ENCODE data around the gene SNRNP27. TPM values are rescaled to one million over a fixed set of nuclear protein-coding genes. Genes with fewer than 3 reads are reported as not detected.

SNRNP27 gene
- total RNA-seq, 2 experiments from 2014 or later: 54.3 to 57.9 TPM

GRCh38 chr2:69937968-69938367 is 44.2 kb downstream of the SNRNP27 start:
- TF ChIP-seq, protein P1, sequence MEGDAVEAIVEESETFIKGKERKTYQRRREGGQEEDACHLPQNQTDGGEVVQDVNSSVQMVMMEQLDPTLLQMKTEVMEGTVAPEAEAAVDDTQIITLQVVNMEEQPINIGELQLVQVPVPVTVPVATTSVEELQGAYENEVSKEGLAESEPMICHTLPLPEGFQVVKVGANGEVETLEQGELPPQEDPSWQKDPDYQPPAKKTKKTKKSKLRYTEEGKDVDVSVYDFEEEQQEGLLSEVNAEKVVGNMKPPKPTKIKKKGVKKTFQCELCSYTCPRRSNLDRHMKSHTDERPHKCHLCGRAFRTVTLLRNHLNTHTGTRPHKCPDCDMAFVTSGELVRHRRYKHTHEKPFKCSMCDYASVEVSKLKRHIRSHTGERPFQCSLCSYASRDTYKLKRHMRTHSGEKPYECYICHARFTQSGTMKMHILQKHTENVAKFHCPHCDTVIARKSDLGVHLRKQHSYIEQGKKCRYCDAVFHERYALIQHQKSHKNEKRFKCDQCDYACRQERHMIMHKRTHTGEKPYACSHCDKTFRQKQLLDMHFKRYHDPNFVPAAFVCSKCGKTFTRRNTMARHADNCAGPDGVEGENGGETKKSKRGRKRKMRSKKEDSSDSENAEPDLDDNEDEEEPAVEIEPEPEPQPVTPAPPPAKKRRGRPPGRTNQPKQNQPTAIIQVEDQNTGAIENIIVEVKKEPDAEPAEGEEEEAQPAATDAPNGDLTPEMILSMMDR (IDR thresholded peaks at IDR 0.05): no peak
- Mint-ChIP-seq H3K4me1 (ENCODE audit: low read depth) (peaks cover 14% of the 10 kb centered on the region), H3K36me3 (ENCODE audit: low read depth) (peaks cover 13% of the 10 kb centered on the region), H3K4me3 (no peak overlapping the region), H3K9me3 (no peaks in the 10 kb centered on the region), H3K27me3 (no peaks in the 10 kb centered on the region), H3K27ac (no peak overlapping the region)
- ATAC-seq: no peak
- no peak for DNase-seq
- ChIA-PET POLR2A (interaction anchor here (0.8 kb wide), 1 partner anchor 86 kb away, joined by 3 read pairs; no protein-coding TSS in a partner anchor), CTCF (interaction anchor here (1.0 kb wide), 1 partner anchor 24 kb away, joined by 3 read pairs; no protein-coding TSS in a partner anchor)
- intact Hi-C loops (cut with micrococcal nuclease): no loop called here

DNA sequence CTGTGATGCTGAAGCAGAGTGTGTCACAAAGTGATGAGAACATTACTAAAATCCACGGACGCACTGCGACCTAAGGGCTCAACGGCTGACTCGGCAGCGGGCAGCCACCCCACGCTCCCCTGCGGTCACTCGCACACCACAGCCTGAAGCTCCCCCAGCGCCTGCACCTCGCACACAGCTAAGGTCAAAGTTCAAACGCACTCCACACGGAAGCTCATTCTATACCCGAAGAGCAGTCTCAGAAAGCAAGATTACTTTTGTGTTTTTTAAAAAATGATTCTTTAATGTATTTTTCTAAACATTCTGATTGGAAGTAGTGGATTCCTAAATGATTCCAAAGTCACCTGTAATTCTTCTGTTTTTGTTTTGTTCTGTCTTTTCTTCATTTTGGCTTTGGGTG is 46.0 kb downstream of the SNRNP27 start:
- intact Hi-C loops (cut with micrococcal nuclease): no loop called here
- Mint-ChIP-seq H3K4me3 (no peak overlapping the region), H3K4me1 (ENCODE audit: low read depth) (peaks cover 8% of the 10 kb centered on the region), H3K27me3 (no peaks in the 10 kb centered on the region), H3K36me3 (ENCODE audit: low read depth) (peaks cover 13% of the 10 kb centered on the region), H3K9me3 (no peaks in the 10 kb centered on the region), H3K27ac (no peak overlapping the region)
- ATAC-seq (no peak), DNase-seq (no peak)
- POLR2A ChIA-PET: interaction anchor here (0.7 kb wide), 1 partner anchor 14 kb away, joined by 3 read pairs; no protein-coding TSS in a partner anchor
- CTCF ChIA-PET: no interaction called here
- TF ChIP-seq, protein P1 (IDR thresholded peaks at IDR 0.05): no peak

GRCh38 chr2:69940691-69941090 is 46.9 kb downstream of the SNRNP27 start:
- H3K27ac Mint-ChIP-seq: no peak overlapping the region

DNA sequence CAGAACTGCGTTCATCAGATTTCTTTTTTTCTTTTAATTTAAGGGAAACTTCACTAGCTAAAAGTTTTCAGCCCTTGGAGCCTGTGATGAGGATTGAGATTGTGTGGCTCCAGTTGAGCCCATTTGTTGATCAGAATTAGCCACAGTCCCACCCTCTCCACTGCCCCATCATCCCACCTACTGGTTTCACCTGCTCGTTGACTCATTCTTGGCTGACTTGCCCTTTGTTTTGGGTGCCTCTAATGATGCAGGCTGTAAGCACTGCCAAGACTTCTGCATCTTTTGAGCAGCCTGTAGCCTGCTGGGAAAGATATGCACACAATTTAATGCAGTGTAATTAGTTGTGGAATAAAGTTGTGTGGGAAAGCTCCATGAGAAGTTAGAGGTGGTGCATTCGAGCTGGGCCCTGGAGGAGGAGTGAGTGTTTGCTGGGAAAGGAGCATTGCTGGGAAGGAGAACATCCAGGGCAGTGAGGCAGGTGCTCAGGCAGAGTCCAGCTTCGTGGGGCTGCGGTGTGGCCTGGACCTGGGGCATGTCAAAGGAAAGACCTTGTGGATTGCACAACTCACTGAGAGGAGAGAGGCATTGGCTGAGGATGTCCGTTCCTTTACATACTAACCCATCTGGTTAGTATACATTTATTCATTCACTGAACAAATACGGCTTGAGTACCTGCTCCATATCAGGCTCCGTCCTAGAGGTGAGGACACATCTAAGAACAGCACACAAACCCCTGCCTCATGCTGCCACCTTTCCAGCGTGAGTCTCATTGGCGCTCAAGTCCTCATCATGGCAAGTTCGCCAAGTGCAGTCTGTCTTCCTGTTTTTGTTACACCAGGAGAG is 49.5 kb downstream of the SNRNP27 start:
- H3K36me3 Mint-ChIP-seq (ENCODE audit: low read depth): peaks cover 11% of the 10 kb centered on the region
- peak; percentile 25 for DNase-seq
- peaks cover 37% of the 10 kb centered on the region for H3K4me1 Mint-ChIP-seq (ENCODE audit: low read depth)
- H3K27ac Mint-ChIP-seq: no peak overlapping the region
- ATAC-seq: peak; percentile 17
- H3K27me3 Mint-ChIP-seq: no peaks in the 10 kb centered on the region
- ChIA-PET CTCF (interaction anchor here (0.6 to 1.5 kb wide), 3 partner anchors 12 to 219 kb away, joined by 3 read pairs; no protein-coding TSS in a partner anchor), POLR2A (interaction anchor here (1.0 to 1.3 kb wide), 3 partner anchors 8 to 29 kb away, joined by 3 to 4 read pairs (median 3); partner anchors contain the start of gene MXD1)
- intact Hi-C loops (cut with micrococcal nuclease): no loop called here
- H3K9me3 Mint-ChIP-seq: no peaks in the 10 kb centered on the region
- no peak overlapping the region for H3K4me3 Mint-ChIP-seq
- TF ChIP-seq, protein P1 (IDR thresholded peaks at IDR 0.05): no peak

More at GRCh38 chr2:69940691-69941090, 46.9 kb downstream of the SNRNP27 start:
- ChIA-PET POLR2A (no interaction called here), CTCF (no interaction called here)
- no peak overlapping the region for H3K4me3 Mint-ChIP-seq
- intact Hi-C loops (cut with micrococcal nuclease): no loop called here
- TF ChIP-seq, protein P1 (IDR thresholded peaks at IDR 0.05): no peak
- H3K9me3 Mint-ChIP-seq: no peaks in the 10 kb centered on the region
- peaks cover 13% of the 10 kb centered on the region for H3K36me3 Mint-ChIP-seq (ENCODE audit: low read depth)
- DNase-seq (no peak), ATAC-seq (no peak)
- no peaks in the 10 kb centered on the region for H3K27me3 Mint-ChIP-seq
- peaks cover 16% of the 10 kb centered on the region for H3K4me1 Mint-ChIP-seq (ENCODE audit: low read depth)

Measured in activated CD8-positive, alpha-beta T cell treated with anti-CD3 and anti-CD28 coated beads for 36 hours (primary cell).